Ovary (tissue), 9 donors: ENCODE measurements around the gene CDKAL1. TPM values are rescaled to one million over a fixed set of nuclear protein-coding genes. Genes with fewer than 3 reads are reported as not detected.

ENCODE experiments used
- DNase-seq, 5 donors: peaks; one replicate each; pipeline ENCODE4 v3.0.0-alpha.2; 2019 to 2020
- H3K27ac ChIP-seq, 2 donors: fragments of 200-600 bp; one replicate each; pipeline versions ENCODE4 v1.5.1 to v1.8.0; 2019 to 2022
- H3K27me3 ChIP-seq: fragments of 200-600 bp; one replicate; pipeline ENCODE4 v1.8.0; 2022
- H3K36me3 ChIP-seq: fragments of 200-600 bp; sonication (generic); one replicate; pipeline ENCODE4 v1.5.1; 2019
- H3K4me1 ChIP-seq: one replicate; pipeline ENCODE4 v1.8.1; 2013; ENCODE audit warnings: mild to moderate bottlenecking, moderate library complexity; ENCODE audit not compliant: insufficient read depth
- H3K4me3 ChIP-seq: fragments of 200-600 bp; sonication (generic); one replicate; pipeline ENCODE4 v1.5.1; 2017
- H3K9me3 ChIP-seq, 2 donors: fragments of 200-600 bp in 1 of 2; sonication (generic) in 1 of 2; one replicate each; pipeline versions ENCODE4 v1.5.1 to v1.8.1; 2013 to 2019; ENCODE audit warnings: mild to moderate bottlenecking in 1 of 2, moderate library complexity in 1 of 2
- EP300 ChIP-seq: sonication (generic); formaldehyde crosslinking; IDR thresholded peaks from one replicate; pipeline ENCODE4 v1.6.1; 2017; ENCODE audit warnings: antibody characterized with exemption
- POLR2A ChIP-seq: fragments of 450-650 bp; IDR thresholded peaks from one replicate; pipeline ENCODE4 v1.6.1; 2017; ENCODE audit warnings: antibody characterized with exemption, mild to moderate bottlenecking, moderate library complexity
- WGBS, 3 donors: extraction: QIAGEN DNeasy Blood & Tissue Kit in 1 of 3; methylation state at CpG; one replicate each; pipeline versions ENCODE4 v1.1.5 to v1.1.7; 2013 to 2017; 5-methylcytosine and 5-hydroxymethylcytosine counted together
- intact Hi-C, 4 donors: fragments of 100-400 bp; cut with DNase I; formaldehyde crosslinking; loops; one replicate each; pipeline versions ENCODE4 v1.11.0 to v1.15.1; 2022 to 2023
- polyA plus RNA-seq, 2 donors: library from polyadenylated mRNA; stranded (reverse); fragments of 200-250 nt in 1 of 2; fragments of 350-450 nt in 1 of 2; fragmentation: Illumina TruSeq in 1 of 2; extraction: RNeasy Lipid Tissue Mini Kit (QIAGEN cat#74804) in 1 of 2; gene quantifications; one replicate each; pipeline ENCODE4 v1.2.3, GENCODE V29; 2013 to 2014
- total RNA-seq, 7 donors: library from RNA; depleted of rRNA in 2 of 7; stranded (reverse); fragments of >200 nt in 2 of 7; fragmentation: NEBNext Ultra II Directional in 3 of 7; extraction: Animal tissue kit (Norgen Biotek cat#: 25700) in 3 of 7; gene quantifications; one replicate each; pipeline versions ENCODE4 v1.1.0 to v1.2.4, GENCODE V29; 2016 to 2023
- TF ChIP-seq, protein P1 (sequence below), 3 donors: fragments of 450-650 bp in 2 of 3; fragments of 200-600 bp in 1 of 3; IDR thresholded peaks; one replicate each; pipeline versions ENCODE4 v1.5.1 to v1.8.0; 2016 to 2022; ENCODE audit warnings: antibody characterized with exemption in 3 of 3, mild to moderate bottlenecking in 1 of 3
- donor health status: DM: no; HTN: no; CAD: no; lungs with moderate emphysema.
- donor health status: DM: no; HTN: no; CAD: no.
- donor health status: Bipolar disorder and iron deficiency.
- donor health status: DM: yes; HTN: yes; CAD: no.
- donor health status: DM: no; HTN: no; CAD: no.
- donor health status: DM: yes; HTN: yes; CAD: no.

The CDKAL1 gene
- total and polyA plus RNA-seq, 9 donors: 6.8 to 21.3 (median 18.9) TPM

DNA sequence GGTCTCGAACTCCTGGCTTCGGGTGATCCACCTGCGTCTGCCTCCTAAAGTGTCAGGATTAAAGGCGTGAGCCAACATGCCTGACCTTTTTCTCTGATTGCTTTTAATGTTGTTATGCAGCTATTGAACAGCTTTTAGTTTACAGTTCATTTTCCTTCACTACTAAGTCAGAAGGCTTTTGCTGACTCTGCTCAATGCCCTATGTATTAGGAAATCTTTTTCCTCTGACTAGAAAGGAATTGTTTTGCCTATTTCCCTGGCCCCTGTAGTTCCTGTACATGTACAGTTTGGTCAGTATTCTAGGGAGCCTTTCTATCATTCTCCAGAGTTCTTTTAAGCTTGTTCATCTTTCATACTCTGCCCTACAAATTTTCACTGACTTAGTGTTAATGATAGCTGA is 280.2 kb downstream of the CDKAL1 start:
- 97 to 98% (median 98%) methylated on average over 4 of the region's 4 CpGs for WGBS, 3 donors
- TF ChIP-seq POLR2A (no peak), EP300 (no peak)
- TF ChIP-seq, protein P1, sequence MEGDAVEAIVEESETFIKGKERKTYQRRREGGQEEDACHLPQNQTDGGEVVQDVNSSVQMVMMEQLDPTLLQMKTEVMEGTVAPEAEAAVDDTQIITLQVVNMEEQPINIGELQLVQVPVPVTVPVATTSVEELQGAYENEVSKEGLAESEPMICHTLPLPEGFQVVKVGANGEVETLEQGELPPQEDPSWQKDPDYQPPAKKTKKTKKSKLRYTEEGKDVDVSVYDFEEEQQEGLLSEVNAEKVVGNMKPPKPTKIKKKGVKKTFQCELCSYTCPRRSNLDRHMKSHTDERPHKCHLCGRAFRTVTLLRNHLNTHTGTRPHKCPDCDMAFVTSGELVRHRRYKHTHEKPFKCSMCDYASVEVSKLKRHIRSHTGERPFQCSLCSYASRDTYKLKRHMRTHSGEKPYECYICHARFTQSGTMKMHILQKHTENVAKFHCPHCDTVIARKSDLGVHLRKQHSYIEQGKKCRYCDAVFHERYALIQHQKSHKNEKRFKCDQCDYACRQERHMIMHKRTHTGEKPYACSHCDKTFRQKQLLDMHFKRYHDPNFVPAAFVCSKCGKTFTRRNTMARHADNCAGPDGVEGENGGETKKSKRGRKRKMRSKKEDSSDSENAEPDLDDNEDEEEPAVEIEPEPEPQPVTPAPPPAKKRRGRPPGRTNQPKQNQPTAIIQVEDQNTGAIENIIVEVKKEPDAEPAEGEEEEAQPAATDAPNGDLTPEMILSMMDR (IDR thresholded peaks at IDR 0.05): no peak

DNA sequence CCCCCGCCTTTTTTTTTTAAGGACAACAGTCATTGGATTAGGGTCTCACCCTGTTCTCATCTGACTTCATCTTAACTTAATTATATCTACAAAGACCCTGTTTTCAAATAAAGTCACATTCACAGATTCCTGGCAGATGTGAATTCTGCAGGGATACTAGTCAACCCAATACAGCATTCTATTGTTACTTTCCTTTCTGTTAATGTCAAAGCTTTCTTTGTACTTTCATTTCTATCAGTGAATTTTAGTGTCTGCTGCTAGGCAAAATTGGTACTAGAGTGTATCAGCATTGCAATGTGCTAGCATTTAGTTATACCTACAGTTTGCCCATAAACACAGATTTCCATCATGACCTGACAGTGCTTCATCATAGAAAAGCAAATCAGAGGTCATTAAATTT is 281.9 kb downstream of the CDKAL1 start:
- Histone ChIP-seq H3K4me3 (no peak overlapping the region), H3K9me3 (no peaks in the 10 kb centered on the region), H3K27ac (no peak overlapping the region), H3K27me3 (no peaks in the 10 kb centered on the region), H3K36me3 (no peaks in the 10 kb centered on the region), H3K4me1 (peaks cover under 1% of the 10 kb centered on the region)
- DNase-seq: no peak
- TF ChIP-seq POLR2A (no peak), EP300 (no peak)
- TF ChIP-seq, protein P1 (IDR thresholded peaks at IDR 0.05): no peak
- intact Hi-C loops: no loop called here
- WGBS, 3 donors: 94 to 100% methylated on average over 1 of the region's 1 CpG; no CpG with 5 or more reads in 1 of the 3 donors

More for the DNA sequence above, 280.2 kb downstream of the CDKAL1 start:
- Histone ChIP-seq H3K27me3 (no peaks in the 10 kb centered on the region), H3K27ac (no peak overlapping the region), H3K4me3 (no peak overlapping the region), H3K4me1 (peaks cover 7% of the 10 kb centered on the region), H3K9me3 (no peaks in the 10 kb centered on the region), H3K36me3 (no peaks in the 10 kb centered on the region)
- no peak for DNase-seq
- intact Hi-C loops: no loop called here

- DNase-seq: no peak
- no peak overlapping the region for H3K27ac ChIP-seq
- intact Hi-C loops: no loop called here
- H3K27me3 ChIP-seq: no peaks in the 10 kb centered on the region
- TF ChIP-seq, protein P1 (IDR thresholded peaks at IDR 0.05): no peak
- TF ChIP-seq POLR2A: no peak
- TF ChIP-seq EP300: no peak
- 93 to 99% (median 93%) methylated on average over 2 of the region's 2 CpGs for WGBS, 3 donors
- H3K4me1 ChIP-seq: no peaks in the 10 kb centered on the region
- H3K4me3 ChIP-seq: no peak overlapping the region
- H3K9me3 ChIP-seq: no peaks in the 10 kb centered on the region
- no peaks in the 10 kb centered on the region for H3K36me3 ChIP-seq
Observed at GRCh38 chr6:20817806-20818320, 283.6 kb downstream of the CDKAL1 start.

DNA sequence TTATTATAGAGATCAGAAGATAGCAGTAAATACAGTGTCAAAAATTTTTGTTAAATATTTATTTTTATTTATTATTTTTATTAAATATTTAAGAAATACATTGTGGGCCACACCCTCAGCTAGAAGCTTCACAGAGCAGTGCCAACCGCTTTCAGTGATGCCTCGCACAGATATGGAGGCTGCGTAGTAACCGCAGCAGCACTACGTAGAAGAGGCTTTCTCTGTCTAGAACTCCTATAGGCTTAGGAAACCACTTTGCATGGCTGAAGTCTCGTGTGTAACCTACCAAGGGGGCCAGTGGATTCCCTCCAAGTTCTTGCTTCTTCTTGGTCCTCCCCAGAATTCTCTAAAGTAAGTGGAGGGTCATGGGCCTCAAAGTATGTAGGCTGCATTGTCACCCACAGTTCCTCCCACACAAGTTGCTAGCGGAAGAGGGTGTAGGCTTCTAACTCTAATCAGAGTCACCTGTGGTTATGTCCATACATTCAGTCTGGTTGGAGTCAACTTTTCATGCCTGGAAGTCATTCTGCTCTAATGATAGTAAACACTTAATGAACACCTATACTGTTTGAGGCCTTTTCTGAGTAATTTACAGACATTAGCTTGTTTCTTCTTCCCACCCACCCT is 285.6 kb downstream of the CDKAL1 start:
- no peaks in the 10 kb centered on the region for H3K27me3 ChIP-seq
- intact Hi-C loops: no loop called here
- no peaks in the 10 kb centered on the region for H3K36me3 ChIP-seq
- no peak for DNase-seq
- no peak for TF ChIP-seq EP300
- no peak for TF ChIP-seq POLR2A
- TF ChIP-seq, protein P1 (IDR thresholded peaks at IDR 0.05): no peak
- H3K4me1 ChIP-seq: no peaks in the 10 kb centered on the region
- H3K9me3 ChIP-seq: no peaks in the 10 kb centered on the region
- H3K4me3 ChIP-seq: no peak overlapping the region
- H3K27ac ChIP-seq: no peak overlapping the region
- WGBS, 3 donors: 96 to 99% (median 97%) methylated on average over 7 of the region's 7 CpGs
